Midbrain (tissue), 1 donor: ENCODE data around the gene ZBTB40.

Experiments
- DNase-seq: peaks from one replicate; lab custom pipeline; 2025; lab: John Stamatoyannopoulos, UW

The ZBTB40 gene

DNA sequence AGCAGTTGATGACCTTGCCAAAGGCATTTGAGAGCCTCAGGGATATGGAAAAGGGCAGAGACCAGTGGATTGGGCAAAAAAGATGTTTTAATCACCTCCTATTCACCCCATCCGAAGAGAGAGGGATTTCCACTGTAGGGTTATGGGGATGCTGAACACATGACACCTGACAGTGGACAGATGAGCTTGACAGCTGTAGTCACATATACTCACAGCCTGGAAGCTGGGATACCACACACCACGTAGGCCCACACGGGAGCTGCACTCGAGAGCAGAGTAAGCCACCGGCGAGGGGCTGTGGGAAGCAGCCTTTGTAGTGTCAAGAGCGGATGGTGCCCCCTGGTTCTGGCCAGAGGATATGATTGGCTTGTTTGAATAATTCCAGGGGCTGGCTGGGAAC, 20.0 kb downstream of the ZBTB40 start:
- no peak for DNase-seq

- DNase-seq, result no peak
Measured at GRCh38 chr1:22472596-22472995, 20.9 kb downstream of the ZBTB40 start.

- DNase-seq, result no peak
Measured at GRCh38 chr1:22473952-22474351, 22.3 kb downstream of the ZBTB40 start.

DNA sequence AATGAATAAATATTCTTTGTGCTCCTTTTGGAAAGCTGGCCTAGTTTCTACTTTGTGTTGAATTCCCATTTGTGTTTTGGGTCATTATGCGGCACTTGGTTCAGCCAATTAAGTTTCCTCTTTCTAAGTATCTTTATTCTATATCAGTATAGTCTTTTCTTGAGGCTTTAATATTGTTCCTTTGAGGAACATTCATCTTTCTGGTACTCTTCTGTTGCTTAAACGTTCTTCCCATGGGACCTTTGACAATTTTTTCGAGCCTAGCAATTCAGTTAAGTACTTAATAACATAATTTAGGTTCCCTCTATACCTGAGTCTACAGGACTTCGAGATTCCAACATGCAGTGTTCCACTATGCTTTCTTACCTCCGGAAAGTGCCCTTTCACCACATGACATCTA, 24.9 kb downstream of the ZBTB40 start:
- no peak for DNase-seq

- no peak for DNase-seq
Measured at GRCh38 chr1:22483121-22483520, 31.5 kb downstream of the ZBTB40 start.

DNA sequence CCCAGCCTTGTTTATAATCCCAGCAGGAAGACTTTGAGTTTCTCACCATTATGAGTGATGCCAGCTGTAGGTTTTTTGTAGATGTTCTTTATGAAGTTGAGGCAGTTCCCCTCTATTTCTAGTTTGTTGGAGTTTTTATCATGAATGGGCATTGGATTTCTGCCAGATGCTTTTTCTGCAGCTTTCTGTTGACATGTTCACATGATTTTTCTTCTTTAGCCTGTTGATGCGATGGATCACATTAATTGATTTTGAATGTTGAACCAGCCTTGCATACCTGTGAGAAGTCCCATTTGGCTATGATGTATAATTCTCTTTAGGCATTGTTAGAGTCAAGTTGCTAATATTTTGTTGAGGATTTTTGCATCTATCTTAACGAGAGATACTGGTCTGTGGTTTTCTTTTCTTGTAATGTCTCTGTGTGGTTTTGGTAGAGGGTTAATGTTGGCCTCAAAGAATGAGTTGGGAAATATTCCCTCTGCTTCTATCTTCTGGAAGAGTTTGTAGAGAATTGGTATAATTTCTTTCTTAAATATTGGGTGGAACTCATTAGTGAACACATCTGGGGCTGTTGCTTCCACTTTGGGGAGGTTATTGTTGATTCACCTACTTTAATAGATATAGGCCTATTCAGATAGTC, 33.2 kb downstream of the ZBTB40 start:
- DNase-seq, result no peak

GRCh38 chr1:22485431-22485830, 33.8 kb downstream of the ZBTB40 start:
- no peak for DNase-seq

- no peak for DNase-seq
Measured at GRCh38 chr1:22487781-22488180, 36.1 kb downstream of the ZBTB40 start.

- DNase-seq, result no peak
Measured at GRCh38 chr1:22488319-22488718, 36.7 kb downstream of the ZBTB40 start.

GRCh38 chr1:22489278-22489677, 37.6 kb downstream of the ZBTB40 start:
- DNase-seq, result no peak

- no peak for DNase-seq
Measured at GRCh38 chr1:22489823-22490222, 38.2 kb downstream of the ZBTB40 start.

DNA sequence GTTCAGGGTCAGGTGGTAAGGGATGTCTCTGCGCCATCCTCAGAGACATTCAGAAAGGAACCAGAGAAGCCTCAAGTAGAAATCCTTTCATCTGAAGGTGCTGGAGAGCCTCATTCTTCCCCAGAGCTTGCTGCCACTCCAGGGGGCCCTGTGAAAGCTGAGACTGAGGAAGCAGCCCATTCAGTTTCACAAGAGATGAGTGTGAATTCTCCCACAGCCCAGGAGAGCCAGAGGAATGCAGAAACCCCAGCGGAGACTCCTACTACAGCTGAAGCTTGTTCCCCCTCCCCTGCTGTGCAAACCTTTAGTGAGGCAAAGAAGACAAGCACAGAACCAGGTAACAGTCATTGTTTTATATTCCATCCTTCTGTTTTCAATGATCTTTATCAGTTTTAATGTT, 38.7 kb downstream of the ZBTB40 start:
- no peak for DNase-seq

DNA sequence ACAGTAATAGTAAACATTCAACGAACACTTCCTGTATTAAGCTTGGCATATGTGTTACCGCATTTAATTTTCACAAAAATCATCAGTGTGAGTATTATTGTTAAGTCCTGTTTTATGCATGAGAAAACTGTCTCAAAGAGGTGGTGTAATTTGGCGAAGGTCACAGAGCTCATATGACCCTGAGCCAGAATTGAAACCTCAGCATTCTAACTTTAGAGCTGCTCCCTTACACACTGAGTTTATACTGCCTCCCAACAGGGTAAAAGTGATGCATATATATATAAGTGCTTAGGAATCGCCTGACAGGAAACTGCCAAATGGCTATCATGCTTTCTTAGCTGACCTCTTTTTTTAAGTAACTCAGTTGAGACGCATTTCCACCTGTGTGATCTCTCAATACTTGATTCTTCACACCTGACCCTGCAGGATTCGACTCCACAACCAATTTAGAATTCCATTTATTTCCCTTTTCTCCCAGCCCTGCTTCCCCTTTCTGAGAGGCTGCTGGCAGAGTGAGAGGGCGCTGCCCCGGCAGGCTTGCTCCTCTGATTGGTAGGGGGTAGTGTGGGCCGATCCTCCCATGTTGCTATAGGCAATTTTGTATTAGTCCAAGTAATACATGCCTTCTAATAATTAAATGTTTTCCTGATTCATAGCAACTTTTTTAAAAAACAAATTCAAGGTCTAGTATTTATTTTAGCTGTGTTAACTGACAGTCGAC, 40.5 kb downstream of the ZBTB40 start:
- DNase-seq, result no peak

DNA sequence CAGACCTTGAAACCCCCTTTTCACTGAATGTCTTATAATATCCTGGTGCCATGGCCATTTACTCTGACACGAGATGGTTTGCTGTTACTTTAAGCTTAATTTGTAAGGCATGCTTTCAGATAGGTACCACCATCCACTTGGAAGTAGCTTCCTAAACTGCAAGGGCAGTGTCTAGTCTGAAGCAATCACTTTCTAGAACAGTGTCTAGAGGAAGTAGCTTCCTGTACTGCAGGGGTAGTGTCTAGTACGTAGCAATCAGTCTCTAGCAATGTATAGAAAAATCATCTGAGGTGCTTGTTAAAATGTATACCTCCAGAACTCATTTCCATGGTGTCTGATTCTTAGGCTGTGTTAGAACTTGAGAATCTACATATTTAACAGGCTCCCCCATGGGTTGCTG, 42.5 kb downstream of the ZBTB40 start:
- DNase-seq, result no peak

GRCh38 chr1:22494943-22495579, 43.4 kb downstream of the ZBTB40 start:
- DNase-seq, result no peak

GRCh38 chr1:22496536-22497160, 45.0 kb downstream of the ZBTB40 start:
- DNase-seq, result no peak

DNA sequence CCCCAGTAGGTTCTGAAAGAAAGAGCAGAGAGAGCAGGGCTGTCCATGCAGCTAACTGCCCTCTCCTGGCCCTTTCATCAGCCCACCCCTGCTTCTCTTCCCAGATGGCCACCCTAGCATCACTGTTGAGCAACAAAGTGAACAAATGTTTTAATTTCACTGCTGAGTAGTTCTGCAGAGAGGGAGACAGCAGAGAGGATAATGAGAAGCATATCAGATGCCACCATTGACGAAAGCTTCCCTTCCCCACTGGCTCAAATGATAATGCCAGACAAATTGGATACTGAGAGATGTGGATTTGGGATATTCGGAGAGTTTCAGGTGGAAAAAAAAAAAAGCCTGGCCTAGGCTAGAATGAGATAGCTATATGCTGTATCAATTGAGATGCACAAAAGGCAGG, 46.8 kb downstream of the ZBTB40 start:
- DNase-seq, result no peak

GRCh38 chr1:22500058-22500457, 48.4 kb downstream of the ZBTB40 start:
- no peak for DNase-seq

GRCh38 chr1:22500471-22500870, 48.8 kb downstream of the ZBTB40 start:
- DNase-seq, result no peak

DNA sequence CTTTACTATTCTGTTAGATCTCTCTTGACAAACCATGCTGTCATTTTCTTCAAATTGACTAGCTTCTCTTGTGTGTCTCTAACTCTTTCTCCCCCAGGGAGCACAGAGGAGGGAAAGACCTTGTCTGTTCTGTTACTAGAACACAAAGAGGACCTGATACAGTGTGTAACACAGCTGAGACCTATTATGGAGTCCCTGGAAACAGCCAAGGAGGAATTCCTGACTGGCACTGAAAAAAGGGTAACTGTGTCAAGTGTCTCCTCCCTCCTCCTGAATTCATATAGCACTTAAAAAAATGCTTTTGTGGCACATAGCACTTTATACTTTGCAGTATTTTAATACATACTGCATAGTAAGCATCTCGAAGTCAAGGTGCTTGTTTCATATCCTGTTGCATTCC, 50.6 kb downstream of the ZBTB40 start:
- DNase-seq, result no peak

- no peak for DNase-seq
Measured at GRCh38 chr1:22503721-22504410, 52.2 kb downstream of the ZBTB40 start.

DNA sequence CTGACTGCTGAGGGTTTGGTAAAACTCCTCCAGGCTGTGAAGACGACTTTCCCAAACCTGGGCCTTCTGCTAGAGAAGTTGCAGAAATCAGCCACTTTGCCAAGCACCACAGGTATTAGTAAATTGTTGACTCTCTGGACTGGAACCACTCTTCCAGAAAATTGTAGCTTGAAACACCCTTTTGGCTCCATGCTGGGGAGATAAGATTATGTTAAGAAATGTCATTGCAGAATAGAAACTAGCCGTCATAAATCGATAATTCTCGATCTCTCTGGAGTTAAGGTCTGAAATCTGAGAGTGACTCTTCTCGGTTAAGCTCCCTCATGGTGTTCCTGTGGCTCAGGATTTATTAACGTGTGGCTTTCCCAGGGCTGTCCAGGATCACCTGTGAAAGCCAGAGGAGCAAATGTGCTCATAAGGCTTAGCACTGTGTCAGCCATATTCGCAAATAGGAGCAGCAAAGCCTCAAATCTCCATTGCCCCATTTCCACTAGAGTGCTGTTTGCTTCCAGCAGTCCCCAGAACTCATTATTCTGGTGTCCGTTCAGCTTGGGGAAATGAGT, 54.6 kb downstream of the ZBTB40 start:
- no peak for DNase-seq
